ENCODE data around the gene NXPH3. TPM values are rescaled to one million over a fixed set of nuclear protein-coding genes. Genes with fewer than 3 reads are reported as not detected.
A peak's percentile ranks its signal among the peaks of the same experiment; 100 is the strongest.
"Not testable (repeated sequence)": the region's sequence is repeated elsewhere in the genome, so short reads cannot be mapped to it uniquely, and the experiment has no call there.

The NXPH3 gene
- total RNA-seq, 6 experiments from 2014 or later, result 0.09 to 0.43 (median 0.21) TPM; not detected in 1

- TF ChIP-seq CTCF (IDR thresholded peaks at IDR 0.05), result no peak
- TF ChIP-seq POLR2A (IDR thresholded peaks at IDR 0.05), result no peak
- 38% methylated on average over 3 of the region's 9 CpGs for WGBS (ENCODE audit: insufficient coverage, low coverage, low lambda C conversion rate, missing lambda C conversion rate)
- H3K27me3 ChIP-seq, result no peaks in the 10 kb centered on the region
- no peaks in the 10 kb centered on the region for H3K36me3 ChIP-seq
- no peak for ATAC-seq
- no peaks in the 10 kb centered on the region for H3K4me1 ChIP-seq
- H3K9me3 ChIP-seq, result no peaks in the 10 kb centered on the region
- intact Hi-C loops (cut with DNase I), result no loop called here
- no peak overlapping the region for H3K4me3 ChIP-seq
- DNase-seq, result peak in 1 of 3 donors; percentile 44
- H3K27ac ChIP-seq, result no peak overlapping the region
Measured at GRCh38 chr17:49567104-49567521, 8.6 kb upstream of the NXPH3 start.

GRCh38 chr17:49567871-49568694, 7.6 kb upstream of the NXPH3 start:
- DNase-seq (peak; percentile 92 to 93 (median 93)), ATAC-seq (peak; percentile 87 to 91 (median 90))
- TF ChIP-seq CTCF (IDR thresholded peaks at IDR 0.05) (peak; percentile 91 to 99 (median 94)), POLR2A (IDR thresholded peaks at IDR 0.05) (no peak)
- intact Hi-C loops (cut with DNase I), result no loop called here
- Histone ChIP-seq H3K4me3 (peak overlapping the region; percentile 49 to 54 (median 49)), H3K27ac (peak overlapping the region; percentile 42 to 63 (median 56)), H3K27me3 (no peaks in the 10 kb centered on the region), H3K36me3 (no peaks in the 10 kb centered on the region), H3K9me3 (no peaks in the 10 kb centered on the region), H3K4me1 (no peaks in the 10 kb centered on the region)
- 7% methylated on average over 32 of the region's 42 CpGs for WGBS (ENCODE audit: insufficient coverage, low coverage, low lambda C conversion rate, missing lambda C conversion rate)

DNA sequence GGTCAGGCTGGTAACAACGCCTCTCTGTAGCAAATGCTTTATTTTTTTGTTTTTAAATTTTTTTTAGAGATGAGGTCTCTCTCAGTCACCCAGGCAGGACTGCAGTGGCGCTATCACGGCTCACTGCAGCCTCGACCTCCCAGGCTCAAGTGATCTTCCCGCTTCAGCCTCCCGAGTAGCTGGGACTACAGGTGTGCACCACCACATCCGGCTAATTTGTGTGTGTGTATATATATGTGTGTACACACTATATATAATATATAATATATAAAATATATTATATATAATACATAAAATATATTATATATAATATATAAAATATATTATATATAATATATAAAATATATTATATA, 7.0 kb upstream of the NXPH3 start:
- H3K36me3 ChIP-seq; intact Hi-C loops (cut with DNase I); H3K27me3 ChIP-seq; DNase-seq; H3K4me1 ChIP-seq; H3K9me3 ChIP-seq; ATAC-seq: not testable (repeated sequence)
- peak overlapping the region in 2 of 3 donors; percentile 49 to 54 for H3K4me3 ChIP-seq
- 52% methylated on average over 7 of the region's 7 CpGs for WGBS (ENCODE audit: insufficient coverage, low coverage, low lambda C conversion rate, missing lambda C conversion rate)
- H3K27ac ChIP-seq, result peak overlapping the region in 2 of 3 donors; percentile 42 to 63

DNA sequence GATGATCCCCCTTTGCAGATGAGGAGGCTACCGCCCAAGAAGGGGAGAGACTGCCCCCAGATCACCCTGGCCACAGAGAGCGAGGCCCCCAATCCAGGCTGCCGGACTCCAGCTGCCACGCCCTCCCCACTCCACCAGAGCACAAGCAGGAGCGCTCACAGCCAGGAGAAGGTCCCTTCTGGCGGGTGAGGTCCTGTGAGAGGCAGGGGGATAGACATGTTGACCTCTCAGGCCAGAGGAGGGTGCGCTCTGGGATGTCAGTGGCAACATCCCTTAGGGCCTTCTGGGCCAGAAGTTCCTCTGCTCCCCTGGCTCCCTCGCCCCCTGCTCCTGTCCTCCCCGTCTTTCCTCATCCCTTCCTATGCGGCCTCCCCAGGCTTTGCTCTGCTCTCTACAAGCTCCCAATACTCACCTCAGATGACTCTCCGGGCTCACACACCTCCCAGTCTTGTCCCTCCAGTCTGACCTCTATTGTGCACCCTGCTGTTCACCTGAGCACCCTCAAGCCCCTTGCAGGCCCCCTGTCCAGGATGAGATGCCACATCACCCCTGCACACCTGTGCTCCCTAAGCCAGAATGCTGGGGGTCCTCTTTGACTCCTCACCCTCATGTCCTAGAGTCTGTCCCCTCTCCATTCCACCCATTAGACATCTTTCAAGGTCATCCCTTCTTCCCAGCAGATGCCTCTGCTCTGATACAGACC, 5.0 kb upstream of the NXPH3 start:
- intact Hi-C loops (cut with DNase I), result loop anchor here (2.0 to 10.0 kb wide), 4 partner anchors 127 to 214 kb away; partner anchors contain the start of gene KAT7 (in 1 of the 2)
- Histone ChIP-seq H3K4me1 (peaks cover 0 to 4% (median 0%) of the 10 kb centered on the region in 4 donors), H3K36me3 (no peaks in the 10 kb centered on the region), H3K27me3 (peaks cover 0 to under 1% of the 10 kb centered on the region in 2 donors), H3K4me3 (no peak overlapping the region), H3K9me3 (no peaks in the 10 kb centered on the region), H3K27ac (no peak overlapping the region)
- 33% methylated on average over 2 of the region's 11 CpGs for WGBS (ENCODE audit: insufficient coverage, low coverage, low lambda C conversion rate, missing lambda C conversion rate)
- no peak for DNase-seq
- no peak for ATAC-seq
- TF ChIP-seq POLR2A (IDR thresholded peaks at IDR 0.05), result no peak
- no peak for TF ChIP-seq CTCF (IDR thresholded peaks at IDR 0.05)

GRCh38 chr17:49571283-49571682, 4.4 kb upstream of the NXPH3 start:
- ATAC-seq, result no peak
- intact Hi-C loops (cut with DNase I), result loop anchor here (2.0 to 10.0 kb wide), 4 partner anchors 126 to 214 kb away; partner anchors contain the start of gene KAT7 (in 1 of the 2)
- Histone ChIP-seq H3K4me3 (no peak overlapping the region), H3K9me3 (no peaks in the 10 kb centered on the region), H3K27me3 (peaks cover 0 to 6% of the 10 kb centered on the region in 2 donors), H3K27ac (no peak overlapping the region), H3K36me3 (no peaks in the 10 kb centered on the region), H3K4me1 (peaks cover 0 to 8% (median 0%) of the 10 kb centered on the region in 4 donors)
- 46% methylated on average over 6 of the region's 6 CpGs for WGBS (ENCODE audit: insufficient coverage, low coverage, low lambda C conversion rate, missing lambda C conversion rate)
- no peak for DNase-seq
- TF ChIP-seq CTCF (IDR thresholded peaks at IDR 0.05) (no peak), POLR2A (IDR thresholded peaks at IDR 0.05) (no peak)
